Stimulated activated CD8-positive, alpha-beta memory T cell treated with anti-CD3 and anti-CD28 coated beads, Interleukin-4, amount 100 ng/mL, for 48 hours (primary cell): ENCODE data around the gene LIN37.

Source experiments
- DNase-seq: peaks from one replicate; pipeline ENCODE4 v3.0.0-alpha.2; 2020

LIN37 gene

GRCh38 chr19:35748106-35749020 is at the start of gene LIN37:
Gene LIN37 (plus strand): TSS chr19:35748576. CDS start chr19:35748725, 149 bp downstream.
- DNase-seq: peak; percentile 99

GRCh38 chr19:35702223-35703012 is 46.0 kb upstream of the LIN37 start:
- DNase-seq: peak; percentile 93

GRCh38 chr19:35703343-35703742 is 45.0 kb upstream of the LIN37 start:
- DNase-seq: no peak

- DNase-seq: peak; percentile 45
These were observed 44.2 kb upstream of the LIN37 start, which contains the start of gene ZBTB32 for GRCh38 chr19:35704218-35704617. Gene ZBTB32 (plus strand): TSS chr19:35704558. CDS start chr19:35714627, 10,069 bp downstream.

- DNase-seq: no peak
These were observed 40.0 kb upstream of the LIN37 start for GRCh38 chr19:35708391-35708790.

GRCh38 chr19:35710784-35711723 is 37.3 kb upstream of the LIN37 start:
- peak; percentile 84 for DNase-seq

GRCh38 chr19:35712567-35713505 is 35.5 kb upstream of the LIN37 start:
- peak; percentile 90 for DNase-seq

GRCh38 chr19:35713506-35713850 is 34.9 kb upstream of the LIN37 start:
- DNase-seq: no peak

- peak; percentile 40 for DNase-seq
These were observed 34.4 kb upstream of the LIN37 start for GRCh38 chr19:35713904-35714495.

- DNase-seq: peak; percentile 64
These were observed 33.6 kb upstream of the LIN37 start for GRCh38 chr19:35714601-35715354.

- peak; percentile 39 for DNase-seq
These were observed 33.0 kb upstream of the LIN37 start for GRCh38 chr19:35715355-35715809.

GRCh38 chr19:35715981-35716800 is 32.2 kb upstream of the LIN37 start:
- DNase-seq: peak; percentile 54

GRCh38 chr19:35716801-35717664 is 31.3 kb upstream of the LIN37 start:
- peak; percentile 96 for DNase-seq

GRCh38 chr19:35717665-35718344 is 30.6 kb upstream of the LIN37 start, which contains the start of gene KMT2B:
Gene KMT2B (plus strand): TSS chr19:35718003. CDS start chr19:35718019, 16 bp downstream.
- DNase-seq: no peak

GRCh38 chr19:35718345-35719041 is 29.9 kb upstream of the LIN37 start:
- DNase-seq: peak; percentile 80

- DNase-seq: no peak
These were observed 28.8 kb upstream of the LIN37 start for GRCh38 chr19:35719402-35720162.
